ENCODE data around the gene ARHGDIB. TPM values are rescaled to one million over a fixed set of nuclear protein-coding genes. Genes with fewer than 3 reads are reported as not detected.
A peak's percentile ranks its signal among the peaks of the same experiment; 100 is the strongest.

The ARHGDIB gene
- total RNA-seq, 3 donors from 2014 or later (not counting 1 experiment from before 2014, with no cell fraction given), result 838 to 962 (median 929) TPM

DNA sequence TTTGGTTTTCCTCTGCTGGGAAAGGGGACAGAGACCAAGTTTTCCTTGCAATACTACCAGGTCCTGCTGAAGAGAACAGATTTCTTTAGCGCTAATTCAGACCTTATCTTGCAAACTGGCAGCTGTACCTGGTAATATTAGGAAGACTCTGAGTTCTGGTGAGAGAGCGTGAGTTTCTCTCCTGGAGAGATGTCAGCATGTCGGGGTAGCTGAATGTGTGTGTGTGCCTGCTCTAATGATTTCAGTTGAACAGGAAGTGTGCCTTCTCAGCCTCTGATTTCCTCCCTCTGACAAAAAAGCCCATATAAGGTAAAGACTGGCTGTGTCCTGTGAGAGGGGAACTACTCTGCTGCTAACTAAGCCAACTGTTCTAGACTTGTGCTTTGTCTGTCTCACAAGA lies 12.7 kb downstream of the ARHGDIB start:
- H3K36me3 Mint-ChIP-seq, result peaks cover 57% of the 10 kb centered on the region
- H3K27me3 ChIP-seq (ENCODE audit: control insufficient read depth, insufficient read depth, low read length), result no peaks in the 10 kb centered on the region
- peak; percentile 77 to 93 (median 87) for ATAC-seq
- TF ChIP-seq, protein P1, sequence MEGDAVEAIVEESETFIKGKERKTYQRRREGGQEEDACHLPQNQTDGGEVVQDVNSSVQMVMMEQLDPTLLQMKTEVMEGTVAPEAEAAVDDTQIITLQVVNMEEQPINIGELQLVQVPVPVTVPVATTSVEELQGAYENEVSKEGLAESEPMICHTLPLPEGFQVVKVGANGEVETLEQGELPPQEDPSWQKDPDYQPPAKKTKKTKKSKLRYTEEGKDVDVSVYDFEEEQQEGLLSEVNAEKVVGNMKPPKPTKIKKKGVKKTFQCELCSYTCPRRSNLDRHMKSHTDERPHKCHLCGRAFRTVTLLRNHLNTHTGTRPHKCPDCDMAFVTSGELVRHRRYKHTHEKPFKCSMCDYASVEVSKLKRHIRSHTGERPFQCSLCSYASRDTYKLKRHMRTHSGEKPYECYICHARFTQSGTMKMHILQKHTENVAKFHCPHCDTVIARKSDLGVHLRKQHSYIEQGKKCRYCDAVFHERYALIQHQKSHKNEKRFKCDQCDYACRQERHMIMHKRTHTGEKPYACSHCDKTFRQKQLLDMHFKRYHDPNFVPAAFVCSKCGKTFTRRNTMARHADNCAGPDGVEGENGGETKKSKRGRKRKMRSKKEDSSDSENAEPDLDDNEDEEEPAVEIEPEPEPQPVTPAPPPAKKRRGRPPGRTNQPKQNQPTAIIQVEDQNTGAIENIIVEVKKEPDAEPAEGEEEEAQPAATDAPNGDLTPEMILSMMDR (IDR thresholded peaks at IDR 0.05), result no peak
- H3K27ac ChIP-seq (ENCODE audit: low read length), result peak overlapping the region; percentile 81
- H3K9me3 Mint-ChIP-seq, result no peaks in the 10 kb centered on the region
- peak overlapping the region; percentile 80 for H3K4me3 Mint-ChIP-seq
- peak overlapping the region; percentile 94 to 95 for H3K27ac Mint-ChIP-seq
- peaks cover 41% of the 10 kb centered on the region for H3K4me1 ChIP-seq (ENCODE audit: control insufficient read depth, insufficient read depth, low read length)
- peaks cover 86 to 91% of the 10 kb centered on the region in 2 donors for H3K4me1 Mint-ChIP-seq
- H3K9me3 ChIP-seq (ENCODE audit: control insufficient read depth, insufficient read depth, low read length), result no peaks in the 10 kb centered on the region
- H3K36me3 ChIP-seq (ENCODE audit: control insufficient read depth, insufficient read depth, low read length), result peaks cover 70% of the 10 kb centered on the region
- DNase-seq, result peak in 1 of 2 donors; percentile 89
- 0% methylated on average over 3 of the region's 3 CpGs for WGBS (ENCODE audit: insufficient coverage)
- intact Hi-C loops (cut with micrococcal nuclease), result loop anchor here (1.0 kb wide), 1 partner anchor 13 kb away; the partner anchor contains the start of gene ARHGDIB
- H3K4me3 ChIP-seq (ENCODE audit: low read length), result no peak overlapping the region
- H3K27me3 Mint-ChIP-seq (ENCODE audit: low read depth in 2 of 2), result no peaks in the 10 kb centered on the region

DNA sequence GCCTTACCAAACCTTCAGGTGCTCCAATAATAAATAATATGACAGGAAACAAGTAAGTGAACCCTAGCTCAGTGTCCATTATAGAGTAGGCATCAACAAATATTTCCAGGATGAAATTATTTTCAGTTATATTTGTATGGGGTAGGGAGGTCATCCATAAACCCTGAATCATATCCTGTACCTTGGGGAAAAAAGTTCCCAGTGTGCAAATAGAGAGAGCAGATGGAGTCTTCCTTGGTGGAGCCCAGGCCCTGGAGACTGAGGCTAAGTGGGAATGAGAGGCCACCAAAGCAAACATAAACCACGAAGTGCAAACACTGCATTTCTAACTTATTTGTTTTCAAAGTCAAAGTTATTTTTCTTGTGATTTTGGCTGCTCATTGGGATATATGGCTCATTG lies 14.5 kb downstream of the ARHGDIB start:
- no peak overlapping the region for H3K4me3 ChIP-seq (ENCODE audit: low read length)
- intact Hi-C loops (cut with micrococcal nuclease), result no loop called here

DNA sequence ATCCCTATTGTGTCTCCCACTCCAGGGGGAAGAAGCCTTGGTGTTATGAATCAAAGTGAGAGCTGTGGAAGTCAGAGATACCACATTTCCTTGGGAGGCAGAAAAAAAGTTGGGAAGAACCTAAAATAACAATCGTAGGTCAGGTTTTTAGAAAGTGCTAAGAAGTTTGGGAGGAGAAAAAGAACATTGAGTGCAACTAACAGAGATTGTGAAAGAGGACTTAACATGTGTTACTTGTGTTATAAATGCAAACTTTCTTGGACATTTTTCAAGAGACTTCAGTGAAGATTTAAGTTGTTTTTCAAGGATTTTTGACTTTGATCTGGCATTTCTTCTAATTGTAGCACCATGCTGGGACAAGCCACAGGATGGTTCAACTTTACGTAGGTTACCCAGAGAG lies 15.2 kb downstream of the ARHGDIB start:
- no peak overlapping the region for H3K4me3 Mint-ChIP-seq
- 85% methylated on average over 2 of the region's 2 CpGs for WGBS (ENCODE audit: insufficient coverage)

More for the DNA sequence above, 14.5 kb downstream of the ARHGDIB start:
- Histone ChIP-seq H3K36me3 (ENCODE audit: control insufficient read depth, insufficient read depth, low read length) (peaks cover 85% of the 10 kb centered on the region), H3K4me1 (ENCODE audit: control insufficient read depth, insufficient read depth, low read length) (peaks cover 34% of the 10 kb centered on the region), H3K9me3 (ENCODE audit: control insufficient read depth, insufficient read depth, low read length) (no peaks in the 10 kb centered on the region), H3K27me3 (ENCODE audit: control insufficient read depth, insufficient read depth, low read length) (no peaks in the 10 kb centered on the region), H3K27ac (ENCODE audit: low read length) (peak overlapping the region; percentile 40)
- DNase-seq (no peak), ATAC-seq (no peak)
- no peaks in the 10 kb centered on the region for H3K27me3 Mint-ChIP-seq (ENCODE audit: low read depth in 2 of 2)
- peaks cover 71% of the 10 kb centered on the region for H3K36me3 Mint-ChIP-seq
- H3K4me1 Mint-ChIP-seq, result peaks cover 75 to 83% of the 10 kb centered on the region in 2 donors
- WGBS (ENCODE audit: insufficient coverage), result 89% methylated on average over 1 of the region's 1 CpG
- no peaks in the 10 kb centered on the region for H3K9me3 Mint-ChIP-seq
- TF ChIP-seq, protein P1 (IDR thresholded peaks at IDR 0.05), result no peak
- no peak overlapping the region for H3K4me3 Mint-ChIP-seq
- peak overlapping the region; percentile 94 to 95 for H3K27ac Mint-ChIP-seq

More for the DNA sequence above, 15.2 kb downstream of the ARHGDIB start:
- Mint-ChIP-seq H3K36me3 (peaks cover 75% of the 10 kb centered on the region), H3K4me1 (peaks cover 69 to 77% of the 10 kb centered on the region in 2 donors), H3K27me3 (ENCODE audit: low read depth in 2 of 2) (no peaks in the 10 kb centered on the region), H3K9me3 (no peaks in the 10 kb centered on the region), H3K27ac (peak overlapping the region; percentile 94 to 95)
- no peak for ATAC-seq
- no peaks in the 10 kb centered on the region for H3K27me3 ChIP-seq (ENCODE audit: control insufficient read depth, insufficient read depth, low read length)
- H3K27ac ChIP-seq (ENCODE audit: low read length), result peak overlapping the region; percentile 40
- intact Hi-C loops (cut with micrococcal nuclease), result no loop called here
- TF ChIP-seq, protein P1 (IDR thresholded peaks at IDR 0.05), result no peak
- no peak for DNase-seq
- peaks cover 89% of the 10 kb centered on the region for H3K36me3 ChIP-seq (ENCODE audit: control insufficient read depth, insufficient read depth, low read length)
- H3K9me3 ChIP-seq (ENCODE audit: control insufficient read depth, insufficient read depth, low read length), result no peaks in the 10 kb centered on the region
- no peak overlapping the region for H3K4me3 ChIP-seq (ENCODE audit: low read length)
- peaks cover 28% of the 10 kb centered on the region for H3K4me1 ChIP-seq (ENCODE audit: control insufficient read depth, insufficient read depth, low read length)

Measured in natural killer cell (primary cell).